SK-N-SH (cell line): ENCODE measurements around the gene CLDN5. TPM values are rescaled to one million over a fixed set of nuclear protein-coding genes. Genes with fewer than 3 reads are reported as not detected.

Source experiments
- CTCF ChIA-PET: fragments of 300-600, 350-600 bp; formaldehyde crosslinking; extraction: SDS; loops from one replicate; lab custom pipeline; 2021; lab: Yijun Ruan, JAX
- POLR2A ChIA-PET: fragments of 350-600 bp; sonication (Branson Sonifier 250); formaldehyde crosslinking; extraction: SDS; loops from one replicate; lab custom pipeline; 2020; ENCODE audit warnings: antibody characterized with exemption, inconsistent platforms; lab: Yijun Ruan, JAX
- DNase-seq: peaks from one replicate; pipeline ENCODE4 v3.0.0; 2012
- H2AFZ ChIP-seq: fragments of 200-600 bp; sonication (generic); 2 replicates; pipeline ENCODE4 v1.8.1; 2016; ENCODE audit warnings: antibody characterized with exemption, mild to moderate bottlenecking, low read depth
- H3F3A ChIP-seq: fragments of 200-600 bp; sonication (generic); replicated peaks from 2 replicates; pipeline ENCODE3; 2016; ENCODE audit warnings: antibody characterized with exemption, mild to moderate bottlenecking; ENCODE audit not compliant: insufficient read depth
- H3K27ac ChIP-seq, 2 experiments: fragments of 200-500 bp in 1 of 2; fragments of 200-600 bp in 1 of 2; sonication (Bioruptor generic) in 1 of 2; sonication (generic), shearing (Covaris generic) in 1 of 2; 2 replicates each; pipeline versions ENCODE4 v1.5.1 to v1.6.1; 2014 to 2016; ENCODE audit warnings: low read depth in 2 of 2, inconsistent platforms in 1 of 2, low read length in 1 of 2, mild to moderate bottlenecking in 1 of 2, mixed read lengths in 1 of 2
- H3K27me3 ChIP-seq: fragments of 200-600 bp; sonication (generic), shearing (Covaris generic); 2 replicates; pipeline ENCODE4 v1.6.1; 2016; ENCODE audit warnings: mixed run types; ENCODE audit not compliant: insufficient read depth
- H3K36me3 ChIP-seq, 2 experiments: fragments of 200-500 bp in 1 of 2; fragments of 200-600 bp in 1 of 2; sonication (Bioruptor generic) in 1 of 2; sonication (generic) in 1 of 2; replicated peaks in 1 of 2; 2 replicates each; pipeline versions ENCODE3 to v1.5.1; 2014 to 2016; ENCODE audit warnings: low read length in 1 of 2, mild to moderate bottlenecking in 1 of 2; ENCODE audit not compliant: insufficient read depth in 2 of 2, control insufficient read depth in 1 of 2
- H3K4me1 ChIP-seq, 2 experiments: fragments of 200-500 bp in 1 of 2; fragments of 200-600 bp in 1 of 2; sonication (Bioruptor generic) in 1 of 2; sonication (generic), shearing (Covaris generic) in 1 of 2; 2 replicates each; pipeline versions ENCODE4 v1.5.1 to v1.6.1; 2014 to 2016; ENCODE audit warnings: low read depth in 1 of 2, low read length in 1 of 2, mixed run types in 1 of 2; ENCODE audit not compliant: insufficient read depth in 2 of 2, control insufficient read depth in 1 of 2
- H3K4me2 ChIP-seq: fragments of 200-600 bp; sonication (generic), shearing (Covaris generic); 2 replicates; pipeline ENCODE4 v1.6.1; 2017; ENCODE audit warnings: mixed run types
- H3K4me3 ChIP-seq, 2 experiments: fragments of 200-500 bp in 1 of 2; fragments of 200-600 bp in 1 of 2; sonication (Bioruptor generic) in 1 of 2; sonication (generic), shearing (Covaris generic) in 1 of 2; 2 replicates each; pipeline versions ENCODE4 v1.5.1 to v1.8.1; 2014 to 2016; ENCODE audit warnings: low read depth in 2 of 2, inconsistent platforms in 1 of 2, low read length in 1 of 2, mild to moderate bottlenecking in 1 of 2, mixed read lengths in 1 of 2, moderate library complexity in 1 of 2
- H3K79me2 ChIP-seq: fragments of 200-600 bp; sonication (generic); 2 replicates; pipeline ENCODE4 v1.8.1; 2017; ENCODE audit warnings: mild to moderate bottlenecking; ENCODE audit not compliant: insufficient read depth
- H3K9ac ChIP-seq: fragments of 200-600 bp; sonication (generic); 2 replicates; pipeline ENCODE4 v1.6.1; 2017; ENCODE audit warnings: mixed run types
- H3K9me2 ChIP-seq: fragments of 200-600 bp; sonication (generic); 2 replicates; pipeline ENCODE4 v1.6.1; 2017; ENCODE audit warnings: mixed run types
- H3K9me3 ChIP-seq: fragments of 200-600 bp; sonication (generic); 2 replicates; pipeline ENCODE4 v1.6.1; 2017; ENCODE audit warnings: mixed run types, mild to moderate bottlenecking, moderate library complexity
- H4K20me1 ChIP-seq: fragments of 200-600 bp; sonication (generic); 2 replicates; pipeline ENCODE4 v1.6.1; 2017; ENCODE audit warnings: mild to moderate bottlenecking, mixed run types; ENCODE audit not compliant: insufficient read depth
- ELF1 ChIP-seq: IDR thresholded peaks from 2 replicates; pipeline ENCODE4 v1.4.0; 2012
- MEF2A ChIP-seq: IDR thresholded peaks from 2 replicates; pipeline ENCODE4 v1.4.0; 2012; ENCODE audit warnings: low read depth, borderline replicate concordance
- MXI1 ChIP-seq: IDR thresholded peaks from 2 replicates; pipeline ENCODE4 v1.6.1; 2012; ENCODE audit warnings: mild to moderate bottlenecking, low read depth, low read length, improper control_type of control experiment
- NFIC ChIP-seq: IDR thresholded peaks from 2 replicates; pipeline ENCODE4 v1.4.0; 2012; ENCODE audit warnings: borderline replicate concordance
- RAD21 ChIP-seq: IDR thresholded peaks from 2 replicates; pipeline ENCODE4 v1.6.1; 2012; ENCODE audit warnings: mild to moderate bottlenecking, low read length
- WGBS: methylation state at CpG from one replicate; pipeline ENCODE4 v1.1.6; 2017; ENCODE audit warnings: low lambda C conversion rate; 5-methylcytosine and 5-hydroxymethylcytosine counted together
- polyA plus RNA-seq, 3 experiments: library from polyadenylated mRNA; depleted of rRNA; stranded (reverse); fragments of >200 nt; gene quantifications; 2 replicates each; pipeline ENCODE4 v1.2.3, GENCODE V29; 2012
- TF ChIP-seq, protein P1 (sequence below): IDR thresholded peaks from 2 replicates; pipeline ENCODE4 v1.6.1; 2012; ENCODE audit warnings: mild to moderate bottlenecking, low read depth, low read length, moderate library complexity
- TF ChIP-seq, protein P2 (sequence below): IDR thresholded peaks from 2 replicates; pipeline ENCODE4; 2012

CLDN5 gene
- polyA plus RNA-seq, 1 of the 3 experiments (the other 2 are of a cell fraction) = not detected

DNA sequence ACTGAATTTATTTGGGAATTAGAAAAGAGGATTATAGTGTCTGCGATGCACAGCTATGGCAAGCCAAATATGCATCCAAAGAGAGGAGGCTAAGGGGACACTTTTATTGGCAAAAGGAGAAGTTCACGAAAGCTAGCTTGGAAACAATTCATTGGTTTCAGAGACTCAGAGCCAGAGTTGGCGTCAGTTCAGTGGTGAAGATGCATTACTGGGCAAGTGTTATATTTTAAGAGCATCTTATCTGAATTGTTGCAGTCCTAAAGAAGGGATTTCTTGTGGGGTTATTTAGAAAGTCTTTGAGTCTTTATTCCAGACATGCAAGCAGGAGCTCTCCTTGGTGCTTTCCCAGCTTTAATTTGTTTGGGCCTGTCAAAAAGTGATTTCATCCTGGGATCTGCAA is 15.0 kb downstream of the CLDN5 start:
- Histone ChIP-seq H3K4me2 (no peak overlapping the region), H3F3A (no peaks in the 10 kb centered on the region), H3K9me3 (peaks cover 5% of the 10 kb centered on the region; the same call in 1 of the 2 replicates), H3K27me3 (no peaks in the 10 kb centered on the region), H4K20me1 (no peaks in the 10 kb centered on the region), H2AFZ (no peak overlapping the region), H3K36me3 (peaks cover 4 to 10% of the 10 kb centered on the region in 2 experiments), H3K4me1 (no peaks in the 10 kb centered on the region), H3K4me3 (no peak overlapping the region), H3K27ac (no peak overlapping the region), H3K9ac (no peak overlapping the region), H3K9me2 (no peaks in the 10 kb centered on the region), H3K79me2 (no peaks in the 10 kb centered on the region)
- POLR2A ChIA-PET = interaction anchor here (1.5 kb wide), 1 partner anchor 10 kb away, joined by 4 read pairs; no protein-coding TSS in a partner anchor
- no peak for DNase-seq
- 93% methylated on average over 3 of the region's 3 CpGs for WGBS
- TF ChIP-seq RAD21 = no peak
- TF ChIP-seq, protein P1, sequence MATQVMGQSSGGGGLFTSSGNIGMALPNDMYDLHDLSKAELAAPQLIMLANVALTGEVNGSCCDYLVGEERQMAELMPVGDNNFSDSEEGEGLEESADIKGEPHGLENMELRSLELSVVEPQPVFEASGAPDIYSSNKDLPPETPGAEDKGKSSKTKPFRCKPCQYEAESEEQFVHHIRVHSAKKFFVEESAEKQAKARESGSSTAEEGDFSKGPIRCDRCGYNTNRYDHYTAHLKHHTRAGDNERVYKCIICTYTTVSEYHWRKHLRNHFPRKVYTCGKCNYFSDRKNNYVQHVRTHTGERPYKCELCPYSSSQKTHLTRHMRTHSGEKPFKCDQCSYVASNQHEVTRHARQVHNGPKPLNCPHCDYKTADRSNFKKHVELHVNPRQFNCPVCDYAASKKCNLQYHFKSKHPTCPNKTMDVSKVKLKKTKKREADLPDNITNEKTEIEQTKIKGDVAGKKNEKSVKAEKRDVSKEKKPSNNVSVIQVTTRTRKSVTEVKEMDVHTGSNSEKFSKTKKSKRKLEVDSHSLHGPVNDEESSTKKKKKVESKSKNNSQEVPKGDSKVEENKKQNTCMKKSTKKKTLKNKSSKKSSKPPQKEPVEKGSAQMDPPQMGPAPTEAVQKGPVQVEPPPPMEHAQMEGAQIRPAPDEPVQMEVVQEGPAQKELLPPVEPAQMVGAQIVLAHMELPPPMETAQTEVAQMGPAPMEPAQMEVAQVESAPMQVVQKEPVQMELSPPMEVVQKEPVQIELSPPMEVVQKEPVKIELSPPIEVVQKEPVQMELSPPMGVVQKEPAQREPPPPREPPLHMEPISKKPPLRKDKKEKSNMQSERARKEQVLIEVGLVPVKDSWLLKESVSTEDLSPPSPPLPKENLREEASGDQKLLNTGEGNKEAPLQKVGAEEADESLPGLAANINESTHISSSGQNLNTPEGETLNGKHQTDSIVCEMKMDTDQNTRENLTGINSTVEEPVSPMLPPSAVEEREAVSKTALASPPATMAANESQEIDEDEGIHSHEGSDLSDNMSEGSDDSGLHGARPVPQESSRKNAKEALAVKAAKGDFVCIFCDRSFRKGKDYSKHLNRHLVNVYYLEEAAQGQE = peak; percentile 39; the same call in 1 of the 2 replicates
- CTCF ChIA-PET = interaction anchor here (0.8 to 1.0 kb wide), 2 partner anchors 9 to 12 kb away, joined by 3 read pairs; no protein-coding TSS in a partner anchor

GRCh38 chr22:19508024-19508776 is 16.0 kb downstream of the CLDN5 start:
- DNase-seq = no peak
- peaks cover 0 to 4% of the 10 kb centered on the region in 2 experiments for H3K36me3 ChIP-seq
- POLR2A ChIA-PET = interaction anchor here (1.5 kb wide), 1 partner anchor 9 kb away, joined by 4 read pairs; no protein-coding TSS in a partner anchor

More at GRCh38 chr22:19508024-19508776, 16.0 kb downstream of the CLDN5 start:
- no peak overlapping the region for H2AFZ ChIP-seq
- H3K9me2 ChIP-seq = no peaks in the 10 kb centered on the region
- H3K79me2 ChIP-seq = no peaks in the 10 kb centered on the region
- no peak overlapping the region for H3K4me2 ChIP-seq
- CTCF ChIA-PET = interaction anchor here (1.1 kb wide), 1 partner anchor 124 kb away, joined by 3 read pairs; no protein-coding TSS in a partner anchor
- no peaks in the 10 kb centered on the region for H3K4me1 ChIP-seq
- H3K9ac ChIP-seq = no peak overlapping the region
- H3K4me3 ChIP-seq = no peak overlapping the region
- no peaks in the 10 kb centered on the region for H3K9me3 ChIP-seq
- H4K20me1 ChIP-seq = no peaks in the 10 kb centered on the region
- H3K27ac ChIP-seq = no peak overlapping the region
- TF ChIP-seq MXI1 (no peak), NFIC (no peak), MEF2A (no peak), ELF1 (no peak)
- TF ChIP-seq, protein P2, sequence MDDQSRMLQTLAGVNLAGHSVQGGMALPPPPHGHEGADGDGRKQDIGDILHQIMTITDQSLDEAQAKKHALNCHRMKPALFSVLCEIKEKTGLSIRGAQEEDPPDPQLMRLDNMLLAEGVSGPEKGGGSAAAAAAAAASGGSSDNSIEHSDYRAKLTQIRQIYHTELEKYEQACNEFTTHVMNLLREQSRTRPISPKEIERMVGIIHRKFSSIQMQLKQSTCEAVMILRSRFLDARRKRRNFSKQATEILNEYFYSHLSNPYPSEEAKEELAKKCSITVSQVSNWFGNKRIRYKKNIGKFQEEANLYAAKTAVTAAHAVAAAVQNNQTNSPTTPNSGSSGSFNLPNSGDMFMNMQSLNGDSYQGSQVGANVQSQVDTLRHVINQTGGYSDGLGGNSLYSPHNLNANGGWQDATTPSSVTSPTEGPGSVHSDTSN = no peak
- WGBS = 87% methylated on average over 6 of the region's 10 CpGs
- no peaks in the 10 kb centered on the region for H3K27me3 ChIP-seq
- H3F3A ChIP-seq = no peaks in the 10 kb centered on the region
